Caco-2 (cell line): ENCODE measurements around the gene PLS1. TPM values are rescaled to one million over a fixed set of nuclear protein-coding genes. Genes with fewer than 3 reads are reported as not detected.

ENCODE experiments used
- BruUV-seq: library from RNA; stranded (reverse); fragments of 400-500 nt; replicated peaks from 2 replicates; lab custom pipeline; 2021; lab: Mats Ljungman, UMichigan
- CTCF ChIA-PET: fragments of 300-600 bp; sonication (Branson Sonifier 250); formaldehyde crosslinking; loops from one replicate; lab custom pipeline; 2022; ENCODE audit warnings: antibody characterized with exemption; lab: Charles Lee
- POLR2A ChIA-PET: fragments of 300-600 bp; sonication (Branson Sonifier 250); formaldehyde crosslinking; loops from one replicate; lab custom pipeline; 2022; ENCODE audit warnings: antibody characterized with exemption; lab: Charles Lee
- DNase-seq, 2 experiments: peaks; one replicate each; pipeline versions ENCODE4 v3.0.0 to v3.0.0-alpha.2; 2020 to 2022
- H3K27me3 ChIP-seq: replicated peaks from 2 replicates; pipeline ENCODE4 v1.6.0; 2011; ENCODE audit warnings: low read length; ENCODE audit not compliant: control insufficient read depth, insufficient read depth
- H3K36me3 ChIP-seq: 2 replicates; pipeline ENCODE4 v1.5.1; 2011; ENCODE audit warnings: low read length; ENCODE audit not compliant: control insufficient read depth, insufficient read depth
- H3K4me1 ChIP-seq: fragments of 250-450 bp; sonication (Bioruptor Pico); 2 replicates; pipeline ENCODE4 v1.5.1; 2020; ENCODE audit warnings: mild to moderate bottlenecking
- H3K4me3 ChIP-seq: 2 replicates; pipeline ENCODE4 v1.5.1; 2011; ENCODE audit warnings: low read depth, mild to moderate bottlenecking, control low read depth, low read length
- H3K9me3 ChIP-seq: fragments of 250-450 bp; sonication (Bioruptor Pico); 2 replicates; pipeline ENCODE4 v1.5.1; 2020; ENCODE audit warnings: mild to moderate bottlenecking, moderate library complexity
- H3K27ac Mint-ChIP-seq: one replicate; pipeline ENCODE4 v1.8.0; 2022; ENCODE audit warnings: mixed read lengths; ENCODE audit not compliant: unreplicated experiment
- H3K27me3 Mint-ChIP-seq: one replicate; pipeline ENCODE4 v1.8.0; 2022; ENCODE audit warnings: mixed read lengths; ENCODE audit not compliant: insufficient read depth, unreplicated experiment
- H3K36me3 Mint-ChIP-seq: one replicate; pipeline ENCODE4 v1.8.0; 2022; ENCODE audit warnings: mild to moderate bottlenecking, mixed read lengths; ENCODE audit not compliant: insufficient read depth, unreplicated experiment
- H3K4me1 Mint-ChIP-seq: one replicate; pipeline ENCODE4 v1.8.0; 2022; ENCODE audit warnings: low read depth, mixed read lengths; ENCODE audit not compliant: unreplicated experiment
- H3K4me3 Mint-ChIP-seq: one replicate; pipeline ENCODE4 v1.8.0; 2022; ENCODE audit warnings: mild to moderate bottlenecking, moderate library complexity, mixed read lengths; ENCODE audit not compliant: unreplicated experiment
- H3K9me3 Mint-ChIP-seq: one replicate; pipeline ENCODE4 v1.8.0; 2022; ENCODE audit warnings: mixed read lengths; ENCODE audit not compliant: unreplicated experiment
- CTCF ChIP-seq, 2 experiments: fragments of 200-600 bp in 1 of 2; IDR thresholded peaks; 1 replicate in 1 of 2; 2 replicates in 1 of 2; pipeline versions ENCODE4 v1.5.1 to v1.8.0; 2011 to 2022; ENCODE audit warnings: antibody characterized with exemption in 1 of 2, control low read depth in 1 of 2, inconsistent platforms in 1 of 2, low read depth in 1 of 2, low read length in 1 of 2, mild to moderate bottlenecking in 1 of 2, moderate library complexity in 1 of 2; ENCODE audit not compliant: insufficient read depth in 1 of 2, severe bottlenecking in 1 of 2, unreplicated experiment in 1 of 2
- intact Hi-C: fragments of 100-400 bp; cut with micrococcal nuclease; formaldehyde crosslinking; loops from one replicate; pipeline ENCODE4 v1.10.0; 2022; ENCODE audit not compliant: unreplicated experiment
- total RNA-seq: library from RNA; stranded (reverse); gene quantifications from 2 replicates; pipeline ENCODE4 v1.2.3, GENCODE V29; 2022

PLS1 gene
- total RNA-seq, 1 experiment from 2014 or later = 19.2 TPM

GRCh38 chr3:142595141-142595540 lies 1.1 kb upstream of the PLS1 start:
- Mint-ChIP-seq H3K9me3 (no peaks in the 10 kb centered on the region), H3K27ac (peak overlapping the region; percentile 61), H3K27me3 (no peaks in the 10 kb centered on the region), H3K36me3 (peaks cover 13% of the 10 kb centered on the region), H3K4me1 (peaks cover 14% of the 10 kb centered on the region), H3K4me3 (peak overlapping the region; percentile 91)
- no TSS peak for BruUV-seq
- no peak for TF ChIP-seq CTCF (IDR thresholded peaks at IDR 0.05; ENCODE audit: insufficient read depth in 1 of 2, low read depth in 1 of 2, low read length in 1 of 2, severe bottlenecking in 1 of 2, unreplicated experiment in 1 of 2)
- intact Hi-C loops = loop anchor here (5.0 kb wide), 1 partner anchor 72 kb away; no protein-coding TSS in a partner anchor
- ChIA-PET POLR2A (no interaction called here), CTCF (no interaction called here)
- Histone ChIP-seq H3K4me3 (peak overlapping the region; percentile 63), H3K27me3 (no peaks in the 10 kb centered on the region), H3K36me3 (no peaks in the 10 kb centered on the region), H3K4me1 (peaks cover 22% of the 10 kb centered on the region; the same call in 1 of the 2 replicates), H3K9me3 (no peaks in the 10 kb centered on the region)
- DNase-seq = no peak

GRCh38 chr3:142595581-142595950 lies 627 bp upstream of the PLS1 start:
- peak; percentile 51 to 52 for DNase-seq
- H3K9me3 Mint-ChIP-seq = no peaks in the 10 kb centered on the region
- no peaks in the 10 kb centered on the region for H3K27me3 ChIP-seq
- peaks cover 14% of the 10 kb centered on the region for H3K4me1 Mint-ChIP-seq
- H3K9me3 ChIP-seq = no peaks in the 10 kb centered on the region
- H3K27ac Mint-ChIP-seq = peak overlapping the region; percentile 61
- CTCF ChIA-PET = interaction anchor here (1.1 kb wide), 1 partner anchor 9 kb away, joined by 4 read pairs; no protein-coding TSS in a partner anchor
- TF ChIP-seq CTCF (IDR thresholded peaks at IDR 0.05; ENCODE audit: insufficient read depth in 1 of 2, low read depth in 1 of 2, low read length in 1 of 2, severe bottlenecking in 1 of 2, unreplicated experiment in 1 of 2) = no peak
- peak overlapping the region; percentile 63 for H3K4me3 ChIP-seq
- no peaks in the 10 kb centered on the region for H3K36me3 ChIP-seq
- peaks cover 22% of the 10 kb centered on the region; the same call in 1 of the 2 replicates for H3K4me1 ChIP-seq
- peaks cover 13% of the 10 kb centered on the region for H3K36me3 Mint-ChIP-seq
- POLR2A ChIA-PET = no interaction called here
- TSS peak; percentile 95 for BruUV-seq
- intact Hi-C loops = loop anchor here (5.0 kb wide), 1 partner anchor 72 kb away; no protein-coding TSS in a partner anchor
- no peaks in the 10 kb centered on the region for H3K27me3 Mint-ChIP-seq
- peak overlapping the region; percentile 91 for H3K4me3 Mint-ChIP-seq

- peaks cover 26% of the 10 kb centered on the region for H3K4me1 ChIP-seq
- peak overlapping the region; percentile 61 for H3K27ac Mint-ChIP-seq
- H3K27me3 Mint-ChIP-seq = no peaks in the 10 kb centered on the region
- TF ChIP-seq CTCF (IDR thresholded peaks at IDR 0.05; ENCODE audit: insufficient read depth in 1 of 2, low read depth in 1 of 2, low read length in 1 of 2, severe bottlenecking in 1 of 2, unreplicated experiment in 1 of 2) = no peak
- H3K36me3 Mint-ChIP-seq = peaks cover 13% of the 10 kb centered on the region
- H3K4me1 Mint-ChIP-seq = peaks cover 14% of the 10 kb centered on the region
- H3K36me3 ChIP-seq = no peaks in the 10 kb centered on the region
- peak overlapping the region; percentile 63 for H3K4me3 ChIP-seq
- intact Hi-C loops = loop anchor here (1.0 to 5.0 kb wide), 3 partner anchors 12 to 128 kb away; partner anchors contain the start of gene TRPC1
- ChIA-PET CTCF (interaction anchor here (1.1 kb wide), 1 partner anchor 10 kb away, joined by 4 read pairs; no protein-coding TSS in a partner anchor), POLR2A (interaction anchor here (0.5 to 1.0 kb wide), 2 partner anchors 12 to 127 kb away, joined by 4 to 5 read pairs; no protein-coding TSS in a partner anchor)
- BruUV-seq = TSS peak; percentile 57
- no peaks in the 10 kb centered on the region for H3K27me3 ChIP-seq
- H3K9me3 ChIP-seq = no peaks in the 10 kb centered on the region
- DNase-seq = no peak
- H3K9me3 Mint-ChIP-seq = no peaks in the 10 kb centered on the region
- peak overlapping the region; percentile 91 for H3K4me3 Mint-ChIP-seq
Measured at GRCh38 chr3:142596726-142597088, 514 bp downstream of the PLS1 start.
